Retinal pigment epithelial cell (primary cell): ENCODE results near the gene RAB27A.

Experiments
- DNase-seq: peaks from one replicate; pipeline ENCODE4 v3.0.0-alpha.2; 2010; ENCODE audit warnings: low read depth
- H3K4me3 ChIP-seq: 2 replicates; pipeline ENCODE4 v1.5.1; 2011; ENCODE audit warnings: mild to moderate bottlenecking, low read length, control low read depth, moderate library complexity
- CTCF ChIP-seq: conservative IDR thresholded peaks from 2 replicates; pipeline ENCODE4 v1.5.1; 2011; ENCODE audit warnings: low read depth, low read length, control low read depth, inconsistent platforms

RAB27A gene

GRCh38 chr15:55247766-55248427 lies 41.7 kb downstream of the RAB27A start:
- TF ChIP-seq CTCF, result no peak
- no peak for DNase-seq

GRCh38 chr15:55247311-55247710 lies 42.3 kb downstream of the RAB27A start:
- no peak for TF ChIP-seq CTCF
- H3K4me3 ChIP-seq, result no peak overlapping the region
- DNase-seq, result no peak

More at GRCh38 chr15:55247766-55248427, 41.7 kb downstream of the RAB27A start:
- no peak overlapping the region for H3K4me3 ChIP-seq

GRCh38 chr15:55246567-55246966 lies 43.0 kb downstream of the RAB27A start:
- H3K4me3 ChIP-seq, result no peak overlapping the region
- no peak for DNase-seq
- TF ChIP-seq CTCF, result no peak

GRCh38 chr15:55245059-55245458 lies 44.6 kb downstream of the RAB27A start:
- H3K4me3 ChIP-seq, result no peak overlapping the region
- no peak for DNase-seq
- TF ChIP-seq CTCF, result no peak

GRCh38 chr15:55241891-55242290 lies 47.7 kb downstream of the RAB27A start:
- DNase-seq, result no peak
- no peak overlapping the region for H3K4me3 ChIP-seq
- TF ChIP-seq CTCF, result no peak

GRCh38 chr15:55241186-55241585 lies 48.4 kb downstream of the RAB27A start:
- H3K4me3 ChIP-seq, result no peak overlapping the region
- no peak for TF ChIP-seq CTCF
- no peak for DNase-seq

GRCh38 chr15:55240125-55240760 lies 49.4 kb downstream of the RAB27A start:
- no peak overlapping the region for H3K4me3 ChIP-seq
- TF ChIP-seq CTCF, result no peak

More at GRCh38 chr15:55240125-55240760, 49.4 kb downstream of the RAB27A start:
- no peak for DNase-seq
